Liver (tissue), 9 donors: Measurements from ENCODE around the gene ZNF43. TPM values are rescaled to one million over a fixed set of nuclear protein-coding genes. Genes with fewer than 3 reads are reported as not detected.

Source experiments
- DNase-seq: peaks from one replicate; pipeline ENCODE4 v3.0.0-alpha.2; 2017; ENCODE audit warnings: low spot score
- H3K27ac ChIP-seq, 2 donors: one replicate each; pipeline ENCODE4 v1.7.0; 2013; ENCODE audit warnings: inconsistent platforms in 2 of 2, low read length in 2 of 2, control low read depth in 1 of 2, low read depth in 1 of 2, mild to moderate bottlenecking in 1 of 2
- H3K27me3 ChIP-seq, 4 donors: one replicate each; pipeline versions ENCODE4 v1.6.1 to v1.7.0; 2013; ENCODE audit warnings: low read length in 3 of 4, inconsistent platforms in 1 of 4, mild to moderate bottlenecking in 1 of 4, moderate library complexity in 1 of 4; ENCODE audit not compliant: control insufficient read depth in 4 of 4, insufficient read depth in 4 of 4
- H3K36me3 ChIP-seq, 4 donors: one replicate each; pipeline versions ENCODE4 v1.6.1 to v1.7.0; 2013; ENCODE audit warnings: low read length in 3 of 4, mild to moderate bottlenecking in 3 of 4, low read depth in 1 of 4, moderate library complexity in 1 of 4; ENCODE audit not compliant: control insufficient read depth in 4 of 4, insufficient read depth in 3 of 4
- H3K4me1 ChIP-seq, 4 donors: one replicate each; pipeline versions ENCODE4 v1.6.1 to v1.7.0; 2013; ENCODE audit warnings: low read length in 3 of 4, mild to moderate bottlenecking in 3 of 4, moderate library complexity in 1 of 4; ENCODE audit not compliant: control insufficient read depth in 4 of 4, insufficient read depth in 4 of 4
- H3K4me3 ChIP-seq, 3 donors: one replicate each; pipeline versions ENCODE4 v1.6.1 to v1.7.0; 2013; ENCODE audit warnings: low read length in 3 of 3, control low read depth in 1 of 3, low read depth in 1 of 3, mild to moderate bottlenecking in 1 of 3
- H3K9ac ChIP-seq, 2 donors: one replicate each; pipeline ENCODE4 v1.7.0; 2013; ENCODE audit warnings: low read length in 2 of 2, mild to moderate bottlenecking in 2 of 2, moderate library complexity in 2 of 2, control low read depth in 1 of 2, low read depth in 1 of 2
- H3K9me3 ChIP-seq, 4 donors: one replicate each; pipeline versions ENCODE4 v1.6.1 to v1.7.0; 2013; ENCODE audit warnings: low read length in 3 of 4; ENCODE audit not compliant: control insufficient read depth in 4 of 4
- EGR1 ChIP-seq, 2 donors: IDR thresholded peaks; 2 replicates each; pipeline ENCODE4 v1.6.1; 2016 to 2018; ENCODE audit warnings: antibody characterized with exemption in 2 of 2, low read depth in 2 of 2
- FOXA1 ChIP-seq: IDR thresholded peaks from 2 replicates; pipeline ENCODE4 v1.6.1; 2016; ENCODE audit warnings: antibody characterized with exemption
- FOXA2 ChIP-seq: IDR thresholded peaks from 2 replicates; pipeline ENCODE4 v1.6.1; 2016; ENCODE audit warnings: antibody characterized with exemption
- GABPA ChIP-seq, 2 donors: IDR thresholded peaks in 1 of 2; conservative IDR thresholded peaks in 1 of 2; 2 replicates each; pipeline ENCODE4 v1.6.1; 2016; ENCODE audit warnings: antibody characterized with exemption in 2 of 2, mild to moderate bottlenecking in 1 of 2, moderate library complexity in 1 of 2
- HNF4A ChIP-seq, 2 donors: conservative IDR thresholded peaks; 2 replicates each; pipeline ENCODE4 v1.6.1; 2016; ENCODE audit warnings: antibody characterized with exemption in 2 of 2, mild to moderate bottlenecking in 2 of 2
- HNF4G ChIP-seq: IDR thresholded peaks from 2 replicates; pipeline ENCODE4 v1.6.1; 2016; ENCODE audit warnings: antibody characterized with exemption
- JUND ChIP-seq, 2 donors: IDR thresholded peaks; 2 replicates each; pipeline ENCODE4 v1.6.1; 2016; ENCODE audit warnings: antibody characterized with exemption in 2 of 2
- NR2F2 ChIP-seq: IDR thresholded peaks from 2 replicates; pipeline ENCODE4 v1.6.1; 2016; ENCODE audit warnings: antibody characterized with exemption
- RAD21 ChIP-seq, 2 donors: IDR thresholded peaks; 2 replicates each; pipeline ENCODE4 v1.6.1; 2016; ENCODE audit warnings: antibody characterized with exemption in 2 of 2, mild to moderate bottlenecking in 2 of 2
- SP1 ChIP-seq: IDR thresholded peaks from 2 replicates; pipeline ENCODE4 v1.6.1; 2018; ENCODE audit warnings: antibody characterized with exemption, mild to moderate bottlenecking
- TAF1 ChIP-seq: conservative IDR thresholded peaks from 2 replicates; pipeline ENCODE4 v1.6.1; 2016; ENCODE audit warnings: antibody characterized with exemption, mild to moderate bottlenecking
- YY1 ChIP-seq: IDR thresholded peaks from 2 replicates; pipeline ENCODE4 v1.6.1; 2016; ENCODE audit warnings: antibody characterized with exemption, mild to moderate bottlenecking
- WGBS: extraction: QIAGEN DNeasy Blood & Tissue Kit; methylation state at CpG from one replicate; pipeline ENCODE4 v1.1.7; 2013; 5-methylcytosine and 5-hydroxymethylcytosine counted together
- polyA plus RNA-seq, 2 donors: library from polyadenylated mRNA; stranded (reverse) in 1 of 2; unstranded in 1 of 2; fragments of 200-250 nt in 1 of 2; fragments of >200 nt in 1 of 2; fragmentation: Nextera tagmentation in 1 of 2; extraction: Ambion mirVana in 1 of 2; gene quantifications; one replicate each; pipeline versions ENCODE4 v1.2.1 to v1.2.3, GENCODE V29; 2013 to 2015
- total RNA-seq, 2 donors: library from RNA; depleted of rRNA; stranded (reverse); fragments of >200 nt; gene quantifications; one replicate each; pipeline ENCODE4 v1.2.3, GENCODE V29; 2014
- TF ChIP-seq, protein P1 (sequence below): IDR thresholded peaks from 2 replicates; pipeline ENCODE4 v1.6.1; 2016; ENCODE audit warnings: antibody characterized with exemption
- TF ChIP-seq, protein P2 (sequence below): IDR thresholded peaks from 2 replicates; pipeline ENCODE4 v1.6.1; 2016; ENCODE audit warnings: antibody characterized with exemption
- TF ChIP-seq, protein P3 (sequence below): IDR thresholded peaks from 2 replicates; pipeline ENCODE4 v1.6.1; 2016; ENCODE audit warnings: antibody characterized with exemption, mild to moderate bottlenecking
- TF ChIP-seq, protein P4 (sequence below): IDR thresholded peaks from 2 replicates; pipeline ENCODE4 v1.6.1; 2016; ENCODE audit warnings: antibody characterized with exemption
- donor health status: healthy.
- donor health status: healthy.
- donor health status: healthy.
- donor health status: healthy.
- donor health status: healthy.

The ZNF43 gene
- total and polyA plus RNA-seq, 4 donors: 0.31 to 6.9 (median 1.7) TPM

DNA sequence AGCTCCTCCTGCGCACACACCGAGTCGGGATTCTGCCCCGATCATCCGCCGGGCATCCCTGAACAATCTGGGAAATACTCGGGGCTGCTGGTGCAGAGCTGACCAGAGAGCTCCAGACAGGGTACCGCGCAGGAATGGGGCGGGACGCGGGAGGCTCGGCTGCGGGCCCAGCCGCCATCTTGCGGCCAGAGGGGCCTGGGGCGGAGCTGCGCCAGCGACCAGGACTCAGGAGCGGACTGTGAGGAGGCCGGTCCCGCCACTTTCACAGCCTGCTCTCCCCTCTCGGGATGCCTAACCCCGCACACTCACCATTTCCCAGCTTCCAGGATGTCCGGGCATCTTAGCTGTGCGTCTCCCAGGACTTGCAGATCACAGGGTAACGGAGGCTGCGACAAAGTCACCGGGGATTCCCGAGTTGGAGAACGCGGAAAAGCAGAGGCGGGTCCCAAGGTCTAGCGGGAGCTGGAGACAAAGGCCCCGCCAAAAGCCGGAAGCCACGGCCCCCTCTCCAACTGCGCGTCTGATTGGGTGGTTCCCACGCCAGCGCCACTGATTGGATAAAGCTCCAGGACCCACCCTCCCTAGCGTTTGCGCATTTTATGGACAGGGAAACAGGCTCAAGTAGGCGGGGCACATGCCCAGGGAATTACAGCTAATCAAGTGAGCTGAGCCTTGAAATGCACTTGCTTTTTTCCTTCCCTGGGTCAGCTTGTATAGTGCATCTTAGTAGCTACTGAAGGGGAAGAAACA, 15.8 kb upstream of the ZNF43 start:
- peaks cover 0 to 3% (median 0%) of the 10 kb centered on the region in 4 donors for H3K36me3 ChIP-seq
- 2% methylated on average over 44 of the region's 44 CpGs for WGBS
- peak in 1 of 2 donors; percentile 45 for TF ChIP-seq GABPA (IDR thresholded peaks at IDR 0.05 in 1 of 2, conservative IDR thresholded peaks at IDR 0.05 in 1 of 2)
- peak; percentile 79 for TF ChIP-seq YY1
- peak; percentile 62 for TF ChIP-seq SP1
- no peak for TF ChIP-seq HNF4G
- peak overlapping the region in 1 of 2 donors; percentile 36 for H3K9ac ChIP-seq
- H3K27me3 ChIP-seq: no peaks in the 10 kb centered on the region
- H3K27ac ChIP-seq: peak overlapping the region; percentile 58 to 73
- DNase-seq: peak; percentile 87
- no peaks in the 10 kb centered on the region for H3K4me1 ChIP-seq
- peak overlapping the region; percentile 44 to 69 (median 53) for H3K4me3 ChIP-seq
- peaks cover 4 to 6% (median 4%) of the 10 kb centered on the region in 4 donors for H3K9me3 ChIP-seq

DNA sequence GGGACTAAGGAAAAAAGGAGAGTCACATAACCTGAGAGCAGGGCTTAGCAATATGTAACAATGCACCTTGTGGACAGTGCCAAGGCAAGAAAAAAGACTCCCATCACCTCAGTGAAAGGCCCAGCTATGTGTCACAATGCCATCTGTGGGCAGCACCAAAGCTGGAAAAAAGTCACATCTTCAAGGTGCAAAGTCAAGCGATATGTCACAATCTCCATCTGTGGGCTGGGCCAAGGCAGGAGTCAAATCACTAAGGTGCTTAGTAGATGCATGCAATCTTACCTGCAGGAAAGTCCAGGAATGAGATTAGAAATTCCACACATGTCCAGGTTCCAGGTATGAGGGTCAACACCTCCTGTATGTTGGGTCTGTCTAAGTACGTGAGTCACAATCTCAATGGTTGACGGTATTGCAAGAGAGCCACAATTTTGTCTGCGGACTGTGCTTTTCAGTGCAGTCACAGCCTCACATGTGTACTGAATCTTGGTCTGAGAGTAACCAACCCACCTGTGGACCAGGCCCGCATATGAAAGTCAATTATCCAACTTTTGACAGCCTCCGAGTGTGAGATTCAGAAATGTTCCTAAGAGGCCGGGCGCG, 14.8 kb upstream of the ZNF43 start:
- TF ChIP-seq FOXA2: no peak
- Histone ChIP-seq H3K9me3 (peaks cover 4 to 6% (median 4%) of the 10 kb centered on the region in 4 donors), H3K27ac (no peak overlapping the region), H3K9ac (no peak overlapping the region), H3K4me1 (no peaks in the 10 kb centered on the region), H3K4me3 (peak overlapping the region in 1 of 3 donors; percentile 53), H3K27me3 (no peaks in the 10 kb centered on the region), H3K36me3 (peaks cover 0 to 3% (median 0%) of the 10 kb centered on the region in 4 donors)
- WGBS: 75% methylated on average over 9 of the region's 9 CpGs
- DNase-seq: no peak

DNA sequence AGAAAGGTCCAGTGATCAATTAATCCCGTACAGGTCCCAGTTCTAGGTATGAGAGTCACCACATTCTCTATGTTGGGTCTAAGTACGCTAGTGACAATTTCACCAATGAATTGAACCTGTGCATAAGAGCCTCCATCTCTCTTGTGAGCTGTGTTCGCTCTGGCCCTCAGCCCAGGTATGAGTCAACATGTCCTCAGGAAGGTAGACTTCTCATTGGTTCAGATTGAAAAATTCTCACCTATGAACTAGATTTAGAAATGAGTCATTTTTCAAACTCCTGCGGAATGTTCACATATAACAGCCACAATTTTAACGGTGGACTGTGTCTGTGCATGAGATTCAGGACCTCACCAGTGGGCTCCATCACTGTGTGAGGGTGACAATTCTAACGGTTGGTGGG, 12.7 kb upstream of the ZNF43 start:
- Histone ChIP-seq H3K4me1 (no peaks in the 10 kb centered on the region), H3K9ac (no peak overlapping the region), H3K9me3 (peaks cover 4 to 6% (median 5%) of the 10 kb centered on the region in 4 donors), H3K4me3 (no peak overlapping the region), H3K27ac (no peak overlapping the region), H3K27me3 (no peaks in the 10 kb centered on the region), H3K36me3 (peaks cover 0 to 3% (median 0%) of the 10 kb centered on the region in 4 donors)
- DNase-seq: no peak
- TF ChIP-seq NR2F2 (no peak), TAF1 (no peak), HNF4G (no peak), RAD21 (IDR thresholded peaks at IDR 0.05) (no peak), FOXA2 (no peak), EGR1 (IDR thresholded peaks at IDR 0.05; ENCODE audit: low read depth in 2 of 2) (no peak), FOXA1 (no peak), HNF4A (conservative IDR thresholded peaks at IDR 0.05) (no peak), GABPA (IDR thresholded peaks at IDR 0.05 in 1 of 2, conservative IDR thresholded peaks at IDR 0.05 in 1 of 2) (no peak), JUND (IDR thresholded peaks at IDR 0.05) (no peak), SP1 (no peak)
- TF ChIP-seq, protein P1, sequence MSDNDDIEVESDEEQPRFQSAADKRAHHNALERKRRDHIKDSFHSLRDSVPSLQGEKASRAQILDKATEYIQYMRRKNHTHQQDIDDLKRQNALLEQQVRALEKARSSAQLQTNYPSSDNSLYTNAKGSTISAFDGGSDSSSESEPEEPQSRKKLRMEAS: no peak
- TF ChIP-seq, protein P2, sequence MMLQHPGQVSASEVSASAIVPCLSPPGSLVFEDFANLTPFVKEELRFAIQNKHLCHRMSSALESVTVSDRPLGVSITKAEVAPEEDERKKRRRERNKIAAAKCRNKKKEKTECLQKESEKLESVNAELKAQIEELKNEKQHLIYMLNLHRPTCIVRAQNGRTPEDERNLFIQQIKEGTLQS: no peak
- TF ChIP-seq, protein P3, sequence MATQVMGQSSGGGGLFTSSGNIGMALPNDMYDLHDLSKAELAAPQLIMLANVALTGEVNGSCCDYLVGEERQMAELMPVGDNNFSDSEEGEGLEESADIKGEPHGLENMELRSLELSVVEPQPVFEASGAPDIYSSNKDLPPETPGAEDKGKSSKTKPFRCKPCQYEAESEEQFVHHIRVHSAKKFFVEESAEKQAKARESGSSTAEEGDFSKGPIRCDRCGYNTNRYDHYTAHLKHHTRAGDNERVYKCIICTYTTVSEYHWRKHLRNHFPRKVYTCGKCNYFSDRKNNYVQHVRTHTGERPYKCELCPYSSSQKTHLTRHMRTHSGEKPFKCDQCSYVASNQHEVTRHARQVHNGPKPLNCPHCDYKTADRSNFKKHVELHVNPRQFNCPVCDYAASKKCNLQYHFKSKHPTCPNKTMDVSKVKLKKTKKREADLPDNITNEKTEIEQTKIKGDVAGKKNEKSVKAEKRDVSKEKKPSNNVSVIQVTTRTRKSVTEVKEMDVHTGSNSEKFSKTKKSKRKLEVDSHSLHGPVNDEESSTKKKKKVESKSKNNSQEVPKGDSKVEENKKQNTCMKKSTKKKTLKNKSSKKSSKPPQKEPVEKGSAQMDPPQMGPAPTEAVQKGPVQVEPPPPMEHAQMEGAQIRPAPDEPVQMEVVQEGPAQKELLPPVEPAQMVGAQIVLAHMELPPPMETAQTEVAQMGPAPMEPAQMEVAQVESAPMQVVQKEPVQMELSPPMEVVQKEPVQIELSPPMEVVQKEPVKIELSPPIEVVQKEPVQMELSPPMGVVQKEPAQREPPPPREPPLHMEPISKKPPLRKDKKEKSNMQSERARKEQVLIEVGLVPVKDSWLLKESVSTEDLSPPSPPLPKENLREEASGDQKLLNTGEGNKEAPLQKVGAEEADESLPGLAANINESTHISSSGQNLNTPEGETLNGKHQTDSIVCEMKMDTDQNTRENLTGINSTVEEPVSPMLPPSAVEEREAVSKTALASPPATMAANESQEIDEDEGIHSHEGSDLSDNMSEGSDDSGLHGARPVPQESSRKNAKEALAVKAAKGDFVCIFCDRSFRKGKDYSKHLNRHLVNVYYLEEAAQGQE: no peak
- TF ChIP-seq, protein P4, sequence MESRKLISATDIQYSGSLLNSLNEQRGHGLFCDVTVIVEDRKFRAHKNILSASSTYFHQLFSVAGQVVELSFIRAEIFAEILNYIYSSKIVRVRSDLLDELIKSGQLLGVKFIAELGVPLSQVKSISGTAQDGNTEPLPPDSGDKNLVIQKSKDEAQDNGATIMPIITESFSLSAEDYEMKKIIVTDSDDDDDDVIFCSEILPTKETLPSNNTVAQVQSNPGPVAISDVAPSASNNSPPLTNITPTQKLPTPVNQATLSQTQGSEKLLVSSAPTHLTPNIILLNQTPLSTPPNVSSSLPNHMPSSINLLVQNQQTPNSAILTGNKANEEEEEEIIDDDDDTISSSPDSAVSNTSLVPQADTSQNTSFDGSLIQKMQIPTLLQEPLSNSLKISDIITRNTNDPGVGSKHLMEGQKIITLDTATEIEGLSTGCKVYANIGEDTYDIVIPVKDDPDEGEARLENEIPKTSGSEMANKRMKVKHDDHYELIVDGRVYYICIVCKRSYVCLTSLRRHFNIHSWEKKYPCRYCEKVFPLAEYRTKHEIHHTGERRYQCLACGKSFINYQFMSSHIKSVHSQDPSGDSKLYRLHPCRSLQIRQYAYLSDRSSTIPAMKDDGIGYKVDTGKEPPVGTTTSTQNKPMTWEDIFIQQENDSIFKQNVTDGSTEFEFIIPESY: no peak
- 90% methylated on average over 6 of the region's 6 CpGs for WGBS
